Liver (tissue), 9 donors: ENCODE results near the gene TOR3A. TPM values are rescaled to one million over a fixed set of nuclear protein-coding genes. Genes with fewer than 3 reads are reported as not detected.

Experiments
- DNase-seq: peaks from one replicate; pipeline ENCODE4 v3.0.0-alpha.2; 2017; ENCODE audit warnings: low spot score
- H3K27ac ChIP-seq, 2 donors: one replicate each; pipeline ENCODE4 v1.7.0; 2013; ENCODE audit warnings: inconsistent platforms in 2 of 2, low read length in 2 of 2, control low read depth in 1 of 2, low read depth in 1 of 2, mild to moderate bottlenecking in 1 of 2
- H3K27me3 ChIP-seq, 4 donors: one replicate each; pipeline versions ENCODE4 v1.6.1 to v1.7.0; 2013; ENCODE audit warnings: low read length in 3 of 4, inconsistent platforms in 1 of 4, mild to moderate bottlenecking in 1 of 4, moderate library complexity in 1 of 4; ENCODE audit not compliant: control insufficient read depth in 4 of 4, insufficient read depth in 4 of 4
- H3K36me3 ChIP-seq, 4 donors: one replicate each; pipeline versions ENCODE4 v1.6.1 to v1.7.0; 2013; ENCODE audit warnings: low read length in 3 of 4, mild to moderate bottlenecking in 3 of 4, low read depth in 1 of 4, moderate library complexity in 1 of 4; ENCODE audit not compliant: control insufficient read depth in 4 of 4, insufficient read depth in 3 of 4
- H3K4me1 ChIP-seq, 4 donors: one replicate each; pipeline versions ENCODE4 v1.6.1 to v1.7.0; 2013; ENCODE audit warnings: low read length in 3 of 4, mild to moderate bottlenecking in 3 of 4, moderate library complexity in 1 of 4; ENCODE audit not compliant: control insufficient read depth in 4 of 4, insufficient read depth in 4 of 4
- H3K4me3 ChIP-seq, 3 donors: one replicate each; pipeline versions ENCODE4 v1.6.1 to v1.7.0; 2013; ENCODE audit warnings: low read length in 3 of 3, control low read depth in 1 of 3, low read depth in 1 of 3, mild to moderate bottlenecking in 1 of 3
- H3K9ac ChIP-seq, 2 donors: one replicate each; pipeline ENCODE4 v1.7.0; 2013; ENCODE audit warnings: low read length in 2 of 2, mild to moderate bottlenecking in 2 of 2, moderate library complexity in 2 of 2, control low read depth in 1 of 2, low read depth in 1 of 2
- H3K9me3 ChIP-seq, 4 donors: one replicate each; pipeline versions ENCODE4 v1.6.1 to v1.7.0; 2013; ENCODE audit warnings: low read length in 3 of 4; ENCODE audit not compliant: control insufficient read depth in 4 of 4
- CTCF ChIP-seq: fragments of 150-350 bp; IDR thresholded peaks from 2 replicates; pipeline ENCODE4 v1.5.1; 2017; ENCODE audit warnings: improper control_type of control experiment, low read depth, low read length; ENCODE audit not compliant: missing input control
- FOXA1 ChIP-seq: IDR thresholded peaks from 2 replicates; pipeline ENCODE4 v1.6.1; 2016; ENCODE audit warnings: antibody characterized with exemption
- GABPA ChIP-seq, 2 donors: IDR thresholded peaks in 1 of 2; conservative IDR thresholded peaks in 1 of 2; 2 replicates each; pipeline ENCODE4 v1.6.1; 2016; ENCODE audit warnings: antibody characterized with exemption in 2 of 2, mild to moderate bottlenecking in 1 of 2, moderate library complexity in 1 of 2
- HNF4A ChIP-seq, 2 donors: conservative IDR thresholded peaks; 2 replicates each; pipeline ENCODE4 v1.6.1; 2016; ENCODE audit warnings: antibody characterized with exemption in 2 of 2, mild to moderate bottlenecking in 2 of 2
- HNF4G ChIP-seq: IDR thresholded peaks from 2 replicates; pipeline ENCODE4 v1.6.1; 2016; ENCODE audit warnings: antibody characterized with exemption
- JUND ChIP-seq, 2 donors: IDR thresholded peaks; 2 replicates each; pipeline ENCODE4 v1.6.1; 2016; ENCODE audit warnings: antibody characterized with exemption in 2 of 2
- NR2F2 ChIP-seq: IDR thresholded peaks from 2 replicates; pipeline ENCODE4 v1.6.1; 2016; ENCODE audit warnings: antibody characterized with exemption
- RAD21 ChIP-seq, 2 donors: IDR thresholded peaks; 2 replicates each; pipeline ENCODE4 v1.6.1; 2016; ENCODE audit warnings: antibody characterized with exemption in 2 of 2, mild to moderate bottlenecking in 2 of 2
- REST ChIP-seq: IDR thresholded peaks from 2 replicates; pipeline ENCODE4 v1.6.1; 2016; ENCODE audit warnings: antibody characterized with exemption, mild to moderate bottlenecking
- TAF1 ChIP-seq: conservative IDR thresholded peaks from 2 replicates; pipeline ENCODE4 v1.6.1; 2016; ENCODE audit warnings: antibody characterized with exemption, mild to moderate bottlenecking
- YY1 ChIP-seq: IDR thresholded peaks from 2 replicates; pipeline ENCODE4 v1.6.1; 2016; ENCODE audit warnings: antibody characterized with exemption, mild to moderate bottlenecking
- ZBTB33 ChIP-seq: IDR thresholded peaks from 2 replicates; pipeline ENCODE4 v1.6.1; 2016; ENCODE audit warnings: antibody characterized with exemption
- WGBS: extraction: QIAGEN DNeasy Blood & Tissue Kit; methylation state at CpG from one replicate; pipeline ENCODE4 v1.1.7; 2013; 5-methylcytosine and 5-hydroxymethylcytosine counted together
- polyA plus RNA-seq, 2 donors: library from polyadenylated mRNA; stranded (reverse) in 1 of 2; unstranded in 1 of 2; fragments of 200-250 nt in 1 of 2; fragments of >200 nt in 1 of 2; fragmentation: Nextera tagmentation in 1 of 2; extraction: Ambion mirVana in 1 of 2; gene quantifications; one replicate each; pipeline versions ENCODE4 v1.2.1 to v1.2.3, GENCODE V29; 2013 to 2015
- total RNA-seq, 2 donors: library from RNA; depleted of rRNA; stranded (reverse); fragments of >200 nt; gene quantifications; one replicate each; pipeline ENCODE4 v1.2.3, GENCODE V29; 2014
- donor health status: healthy.
- donor health status: healthy.
- donor health status: healthy.
- donor health status: healthy.
- donor health status: healthy.

The TOR3A gene
- total and polyA plus RNA-seq, 4 donors = 14.3 to 31.0 (median 23.5) TPM

- Histone ChIP-seq H3K36me3 (peaks cover 2 to 25% (median 13%) of the 10 kb centered on the region in 4 donors), H3K4me3 (no peak overlapping the region), H3K27me3 (no peaks in the 10 kb centered on the region), H3K9ac (no peak overlapping the region), H3K9me3 (no peaks in the 10 kb centered on the region), H3K27ac (no peak overlapping the region), H3K4me1 (no peaks in the 10 kb centered on the region)
- 97% methylated on average over 4 of the region's 4 CpGs for WGBS
- DNase-seq = no peak
- TF ChIP-seq ZBTB33 (no peak), FOXA1 (no peak), REST (no peak), GABPA (IDR thresholded peaks at IDR 0.05 in 1 of 2, conservative IDR thresholded peaks at IDR 0.05 in 1 of 2) (no peak)
Measured at GRCh38 chr1:179066471-179066870, 15.4 kb upstream of the TOR3A start.

- Histone ChIP-seq H3K9ac (no peak overlapping the region), H3K27ac (no peak overlapping the region), H3K27me3 (no peaks in the 10 kb centered on the region), H3K4me3 (no peak overlapping the region), H3K9me3 (no peaks in the 10 kb centered on the region), H3K4me1 (peaks cover 2 to 13% (median 7%) of the 10 kb centered on the region in 4 donors), H3K36me3 (peaks cover 0 to 4% (median under 1%) of the 10 kb centered on the region in 4 donors)
- no peak for DNase-seq
- TF ChIP-seq REST (no peak), RAD21 (IDR thresholded peaks at IDR 0.05) (no peak), HNF4G (no peak), TAF1 (no peak), JUND (IDR thresholded peaks at IDR 0.05) (no peak), CTCF (no peak), NR2F2 (no peak), HNF4A (conservative IDR thresholded peaks at IDR 0.05) (no peak), YY1 (no peak)
- 89% methylated on average over 7 of the region's 7 CpGs for WGBS
Measured at GRCh38 chr1:179077396-179077795, 4.5 kb upstream of the TOR3A start.
